Right lobe of liver (tissue), 4 donors: ENCODE data around the gene TEX12.

Experiments
- CTCF ChIP-seq, 4 donors: fragments of 200-600 bp in 3 of 4; fragments of 450-650 bp in 1 of 4; IDR thresholded peaks; one replicate each; pipeline versions ENCODE4 v1.5.1 to v1.8.0; 2016 to 2022; ENCODE audit warnings: antibody characterized with exemption in 4 of 4, mild to moderate bottlenecking in 2 of 4
- POLR2A ChIP-seq: fragments of 450-650 bp; IDR thresholded peaks from one replicate; pipeline ENCODE4 v1.6.1; 2017; ENCODE audit warnings: antibody characterized with exemption, mild to moderate bottlenecking
- donor health status: DM: no; HTN: no; CAD: no.
- donor health status: DM: no; HTN: no; CAD: no.
- donor health status: DM: no; HTN: yes; CAD: no.

GRCh38 chr11:112150517-112150916 lies 16.7 kb upstream of the TEX12 start:
- TF ChIP-seq CTCF (IDR thresholded peaks at IDR 0.05) (no peak), POLR2A (no peak)
